Ureter (tissue), 1 donor: ENCODE measurements around the gene AVPR2. TPM values are rescaled to one million over a fixed set of nuclear protein-coding genes. Genes with fewer than 3 reads are reported as not detected.

ENCODE experiments used
- DNase-seq: peaks from one replicate; pipeline ENCODE4 v3.0.0-alpha.2; 2020; ENCODE audit warnings: low spot score
- total RNA-seq: library from RNA; stranded (reverse); gene quantifications from one replicate; pipeline ENCODE4 v1.2.4, GENCODE V29; 2023
- donor health status: DM: yes; HTN: yes; CAD: no.

The AVPR2 gene
- total RNA-seq, 1 donor from 2014 or later, result 2.3 TPM

- no peak for DNase-seq
Observed at GRCh38 chrX:153932220-153932915, 27.9 kb downstream of the AVPR2 start.

- DNase-seq, result no peak
Observed at GRCh38 chrX:153933748-153934147, 29.3 kb downstream of the AVPR2 start.

- DNase-seq, result no peak
Observed at GRCh38 chrX:153934148-153934761, 29.8 kb downstream of the AVPR2 start.

GRCh38 chrX:153934762-153935325 is 30.4 kb downstream of the AVPR2 start, which contains the start of gene NAA10:
NAA10 (minus strand) TSS chrX:153935037; CDS start chrX:153934904, 133 bp downstream.
- no peak for DNase-seq

DNA sequence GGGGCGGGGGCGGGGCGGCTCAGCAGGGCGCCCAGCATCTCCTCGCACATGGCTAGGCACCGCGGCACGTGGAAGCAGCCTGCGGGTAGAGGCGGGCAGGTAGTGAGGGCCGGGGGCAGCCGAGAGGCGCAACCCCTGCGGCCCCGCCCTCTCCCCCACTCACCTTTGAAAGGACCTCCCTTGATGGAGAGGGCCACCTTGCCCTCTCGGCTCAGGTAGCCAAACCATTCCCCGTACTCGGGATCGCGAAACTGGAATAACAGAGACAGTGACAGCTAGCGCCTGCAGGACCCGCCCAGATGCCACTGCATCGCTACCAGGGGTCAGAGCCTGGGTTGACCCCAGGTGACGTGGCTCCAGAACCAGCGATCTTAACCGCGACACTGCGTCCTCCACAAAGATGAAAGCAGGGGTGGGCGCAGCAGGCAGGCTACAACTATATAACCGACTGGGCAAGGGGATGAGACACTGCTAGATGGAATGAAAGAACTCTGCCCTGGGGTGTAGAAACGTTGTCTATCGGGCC is 30.9 kb downstream of the AVPR2 start:
- DNase-seq, result no peak

DNA sequence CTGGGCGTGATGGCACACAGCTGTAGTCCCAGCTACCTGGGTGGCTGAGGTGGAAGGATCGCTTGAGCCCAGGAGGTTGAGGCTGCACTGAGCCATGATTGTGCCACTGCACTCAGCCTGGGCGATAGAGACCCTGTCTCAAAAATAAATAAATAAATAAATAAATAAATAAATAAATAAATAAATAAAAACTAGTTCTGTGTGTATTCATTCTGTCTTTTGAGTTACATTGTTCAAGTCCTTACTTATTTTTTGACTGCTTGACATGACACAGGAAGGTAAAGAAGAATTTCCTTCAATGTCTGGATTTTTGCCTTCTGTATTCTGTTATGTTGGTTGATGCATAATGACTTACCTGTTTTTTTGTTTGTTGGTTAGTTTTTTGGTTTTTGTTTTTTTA is 32.6 kb downstream of the AVPR2 start:
- no peak for DNase-seq

GRCh38 chrX:153938226-153938786 is 33.8 kb downstream of the AVPR2 start:
- no peak for DNase-seq

GRCh38 chrX:153939573-153939972 is 35.1 kb downstream of the AVPR2 start:
- DNase-seq, result no peak

- no peak for DNase-seq
Observed at GRCh38 chrX:153941336-153942252, 37.1 kb downstream of the AVPR2 start.

DNA sequence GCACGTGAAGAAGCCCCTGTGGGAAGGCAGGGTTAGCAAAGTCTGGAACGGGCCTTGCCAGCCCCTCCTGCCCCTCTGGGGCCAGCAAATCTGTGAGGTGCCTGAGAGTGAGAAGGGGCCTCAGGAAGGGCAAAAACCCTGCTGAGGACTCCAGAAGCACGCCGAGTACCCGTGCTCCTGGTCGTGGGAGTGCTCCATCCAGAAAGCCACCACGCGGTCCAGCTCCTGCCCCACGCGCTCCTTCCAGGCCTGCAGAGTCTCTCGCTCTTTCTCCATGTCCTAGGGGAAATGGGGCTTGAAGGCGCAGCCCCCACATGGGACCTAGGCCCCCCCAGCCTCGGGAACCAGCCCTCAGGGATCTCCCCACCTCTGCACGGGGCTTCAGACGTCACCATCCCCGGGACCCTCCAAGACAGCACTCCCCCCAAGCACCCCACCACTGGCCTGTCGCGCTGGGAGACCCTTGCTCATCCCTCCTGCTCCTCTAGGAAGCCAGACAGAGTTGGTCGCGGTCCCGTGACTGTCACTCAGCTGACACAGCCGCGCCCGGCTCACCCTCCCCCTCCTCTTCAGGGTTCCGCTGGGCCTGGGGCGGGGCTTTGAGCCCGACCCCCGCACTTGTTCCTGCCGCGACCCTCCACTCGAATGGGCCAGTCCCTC is 39.8 kb downstream of the AVPR2 start, which contains the start of gene RENBP:
RENBP (minus strand) TSS at position 504 of the 660 bp plus-strand sequence; CDS start at position 471, 33 bp downstream.
- DNase-seq, result no peak

DNA sequence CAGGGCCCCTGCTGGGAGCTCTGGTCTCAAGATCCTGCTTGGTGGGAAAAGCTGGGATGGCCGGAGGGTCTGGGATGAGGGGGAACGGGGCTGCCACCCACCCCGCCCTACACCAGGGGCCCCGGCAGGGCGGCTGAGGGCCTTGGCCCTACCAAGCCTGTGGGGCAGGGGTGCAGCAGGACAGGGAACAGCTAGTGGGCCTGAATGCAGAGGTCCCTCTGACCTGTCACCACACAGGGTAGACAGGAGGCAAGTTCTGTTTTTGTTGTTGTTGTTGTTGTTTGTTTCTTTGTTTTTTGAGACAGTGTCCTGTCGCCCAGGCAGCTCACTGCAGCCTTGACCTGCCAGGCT is 40.3 kb downstream of the AVPR2 start:
- no peak for DNase-seq

GRCh38 chrX:153945956-153946943 is 41.8 kb downstream of the AVPR2 start:
- no peak for DNase-seq

DNA sequence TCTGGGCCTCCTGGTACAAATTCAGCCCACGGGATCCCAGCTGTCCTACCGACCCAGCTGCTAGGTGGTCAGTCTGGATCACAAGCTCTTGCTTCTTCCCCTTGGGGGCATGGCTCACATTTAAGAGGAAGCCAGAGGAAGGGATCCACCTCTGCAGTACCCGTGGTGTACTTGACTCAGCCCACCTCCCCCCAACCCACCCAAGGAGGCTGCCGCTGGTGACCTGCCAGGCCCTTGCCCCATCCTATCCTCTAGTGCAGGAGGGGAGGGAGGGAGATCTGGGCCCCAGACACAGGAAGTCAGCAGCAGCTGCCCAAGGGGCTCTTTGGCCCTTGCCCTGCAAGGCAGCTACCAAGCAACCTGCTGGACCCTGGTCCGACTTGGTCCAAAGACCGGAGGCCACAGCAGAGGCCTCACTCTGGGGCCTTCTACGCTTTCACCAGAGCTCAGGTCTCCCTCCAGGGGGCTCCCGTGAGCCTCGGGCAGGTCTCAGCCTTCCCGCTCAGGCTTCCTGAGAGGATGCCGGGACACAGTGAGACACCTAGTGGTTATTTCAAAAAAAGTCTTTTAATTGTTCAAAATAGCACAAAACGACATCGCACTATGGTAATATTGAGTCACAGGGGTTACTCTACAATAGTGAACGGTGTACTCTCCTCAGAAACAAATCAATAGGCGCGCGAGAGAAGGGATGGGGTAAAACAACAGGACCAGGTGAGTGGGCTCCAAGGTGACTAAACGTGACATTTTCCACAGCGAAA is 42.7 kb downstream of the AVPR2 start:
- no peak for DNase-seq

GRCh38 chrX:153948002-153948466 is 43.6 kb downstream of the AVPR2 start:
- no peak for DNase-seq

- no peak for DNase-seq
Observed at GRCh38 chrX:153948847-153949805, 44.7 kb downstream of the AVPR2 start.

DNA sequence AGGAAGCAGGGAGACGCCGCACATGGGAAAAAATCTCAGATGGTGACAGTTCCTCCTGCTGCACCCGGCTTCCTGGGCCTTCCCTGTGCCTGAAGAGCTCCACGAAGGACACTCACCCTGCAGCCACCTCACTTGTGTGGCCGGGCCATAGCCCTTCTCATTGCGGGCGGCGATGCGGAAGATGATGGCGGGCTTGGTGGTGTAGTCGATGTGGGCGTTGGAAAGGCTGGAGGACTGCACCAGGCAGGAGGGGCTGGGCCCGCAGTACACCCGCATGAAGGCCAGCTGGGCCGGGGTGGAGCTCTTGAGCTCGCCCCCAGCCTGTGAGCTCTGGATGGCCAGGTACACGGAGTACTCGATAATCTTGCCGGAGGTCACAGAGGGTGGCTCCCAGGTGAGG is 45.7 kb downstream of the AVPR2 start:
- DNase-seq, result no peak

DNA sequence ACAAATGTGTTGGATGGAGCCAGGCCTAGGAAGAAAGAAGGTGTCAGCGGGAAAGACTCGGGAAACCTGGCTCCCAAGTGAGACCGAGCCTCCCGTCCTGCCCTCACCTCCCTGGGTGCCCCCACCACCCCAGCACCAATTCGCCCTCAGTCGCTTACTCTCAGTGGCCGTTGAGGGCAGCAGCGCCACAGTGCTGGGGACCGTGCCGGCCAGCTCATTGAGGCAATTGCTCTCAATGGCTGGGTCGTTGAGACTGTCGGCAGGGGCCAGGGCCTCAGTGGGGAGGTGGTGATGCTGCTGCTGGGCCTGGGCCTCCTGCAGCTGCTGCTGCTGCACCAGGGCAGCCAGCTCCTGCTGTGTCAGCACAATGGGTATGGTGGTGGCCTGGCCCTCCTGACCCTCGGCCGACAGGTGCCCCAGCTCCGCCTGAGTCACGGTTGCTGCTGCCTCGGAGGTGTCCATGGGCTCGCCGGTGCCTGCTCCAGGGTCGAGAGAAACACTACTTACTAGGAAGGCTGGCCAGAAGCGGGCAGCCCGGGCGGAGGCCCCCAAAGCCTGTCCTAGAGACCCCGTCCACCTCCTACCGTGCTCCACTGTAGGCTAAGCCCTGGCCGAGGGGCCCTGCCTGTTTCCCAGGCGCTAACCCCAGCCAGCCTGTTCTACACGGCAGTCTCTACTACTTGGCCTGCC is 47.4 kb downstream of the AVPR2 start:
- no peak for DNase-seq
